ENCODE results near the gene TSKU. TPM values are rescaled to one million over a fixed set of nuclear protein-coding genes. Genes with fewer than 3 reads are reported as not detected.

Gene TSKU
- total RNA-seq, 4 donors from 2014 or later = 10.2 to 23.9 (median 15.8) TPM

DNA sequence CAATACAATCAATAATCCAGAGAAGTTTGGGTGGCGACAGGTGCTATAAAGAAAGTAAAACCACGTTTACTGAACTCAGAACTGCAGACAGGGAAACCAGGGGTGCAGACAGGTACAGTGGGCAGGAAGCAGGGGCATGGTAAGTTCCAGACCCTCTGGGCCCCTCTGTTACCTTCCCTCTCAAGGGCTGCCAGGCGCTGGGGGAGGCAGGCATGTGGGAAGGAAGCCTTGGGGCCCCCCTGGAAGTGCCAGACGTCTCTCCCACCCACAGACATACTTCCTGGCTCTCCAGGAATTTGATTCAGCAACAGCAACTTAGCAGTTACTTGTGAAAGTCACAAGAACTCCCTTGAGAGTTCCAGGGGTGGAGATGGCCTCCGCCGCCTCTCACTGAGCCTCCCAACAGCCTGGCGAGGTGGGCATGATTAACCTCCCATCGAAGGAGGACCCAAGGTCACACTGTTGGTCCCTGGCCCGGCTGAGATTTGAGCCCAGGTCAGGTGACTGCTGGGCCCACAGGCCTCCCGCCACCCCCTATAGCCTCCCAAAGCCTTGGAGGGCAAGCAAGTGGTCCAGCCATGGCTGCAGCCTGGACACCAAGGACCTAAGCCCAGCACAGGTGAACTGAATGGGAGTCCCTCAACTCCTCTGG is 14.1 kb upstream of the TSKU start:
- TF ChIP-seq, protein P1, sequence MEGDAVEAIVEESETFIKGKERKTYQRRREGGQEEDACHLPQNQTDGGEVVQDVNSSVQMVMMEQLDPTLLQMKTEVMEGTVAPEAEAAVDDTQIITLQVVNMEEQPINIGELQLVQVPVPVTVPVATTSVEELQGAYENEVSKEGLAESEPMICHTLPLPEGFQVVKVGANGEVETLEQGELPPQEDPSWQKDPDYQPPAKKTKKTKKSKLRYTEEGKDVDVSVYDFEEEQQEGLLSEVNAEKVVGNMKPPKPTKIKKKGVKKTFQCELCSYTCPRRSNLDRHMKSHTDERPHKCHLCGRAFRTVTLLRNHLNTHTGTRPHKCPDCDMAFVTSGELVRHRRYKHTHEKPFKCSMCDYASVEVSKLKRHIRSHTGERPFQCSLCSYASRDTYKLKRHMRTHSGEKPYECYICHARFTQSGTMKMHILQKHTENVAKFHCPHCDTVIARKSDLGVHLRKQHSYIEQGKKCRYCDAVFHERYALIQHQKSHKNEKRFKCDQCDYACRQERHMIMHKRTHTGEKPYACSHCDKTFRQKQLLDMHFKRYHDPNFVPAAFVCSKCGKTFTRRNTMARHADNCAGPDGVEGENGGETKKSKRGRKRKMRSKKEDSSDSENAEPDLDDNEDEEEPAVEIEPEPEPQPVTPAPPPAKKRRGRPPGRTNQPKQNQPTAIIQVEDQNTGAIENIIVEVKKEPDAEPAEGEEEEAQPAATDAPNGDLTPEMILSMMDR (IDR thresholded peaks at IDR 0.05 in 4 of 5, conservative IDR thresholded peaks at IDR 0.05 in 1 of 5) = no peak
- TF ChIP-seq POLR2A (IDR thresholded peaks at IDR 0.05) = no peak
- ATAC-seq (no peak), DNase-seq (no peak)
- intact Hi-C loops (cut with DNase I; ENCODE audit: low total_unique reads) (no loop called here), in situ Hi-C loops (cut with MboI; ENCODE audit: low sequenced_read_pairs in 4 of 4) (no loop called here)
- no peaks in the 10 kb centered on the region for H3K9me3 ChIP-seq
- no peaks in the 10 kb centered on the region for H3K36me3 ChIP-seq
- no peak overlapping the region for H3K4me3 ChIP-seq
- H3K27ac ChIP-seq = peak overlapping the region in 1 of 4 donors; percentile 11
- H3K27me3 ChIP-seq = no peaks in the 10 kb centered on the region
- H3K4me1 ChIP-seq = peaks cover 38 to 46% of the 10 kb centered on the region in 2 donors

DNA sequence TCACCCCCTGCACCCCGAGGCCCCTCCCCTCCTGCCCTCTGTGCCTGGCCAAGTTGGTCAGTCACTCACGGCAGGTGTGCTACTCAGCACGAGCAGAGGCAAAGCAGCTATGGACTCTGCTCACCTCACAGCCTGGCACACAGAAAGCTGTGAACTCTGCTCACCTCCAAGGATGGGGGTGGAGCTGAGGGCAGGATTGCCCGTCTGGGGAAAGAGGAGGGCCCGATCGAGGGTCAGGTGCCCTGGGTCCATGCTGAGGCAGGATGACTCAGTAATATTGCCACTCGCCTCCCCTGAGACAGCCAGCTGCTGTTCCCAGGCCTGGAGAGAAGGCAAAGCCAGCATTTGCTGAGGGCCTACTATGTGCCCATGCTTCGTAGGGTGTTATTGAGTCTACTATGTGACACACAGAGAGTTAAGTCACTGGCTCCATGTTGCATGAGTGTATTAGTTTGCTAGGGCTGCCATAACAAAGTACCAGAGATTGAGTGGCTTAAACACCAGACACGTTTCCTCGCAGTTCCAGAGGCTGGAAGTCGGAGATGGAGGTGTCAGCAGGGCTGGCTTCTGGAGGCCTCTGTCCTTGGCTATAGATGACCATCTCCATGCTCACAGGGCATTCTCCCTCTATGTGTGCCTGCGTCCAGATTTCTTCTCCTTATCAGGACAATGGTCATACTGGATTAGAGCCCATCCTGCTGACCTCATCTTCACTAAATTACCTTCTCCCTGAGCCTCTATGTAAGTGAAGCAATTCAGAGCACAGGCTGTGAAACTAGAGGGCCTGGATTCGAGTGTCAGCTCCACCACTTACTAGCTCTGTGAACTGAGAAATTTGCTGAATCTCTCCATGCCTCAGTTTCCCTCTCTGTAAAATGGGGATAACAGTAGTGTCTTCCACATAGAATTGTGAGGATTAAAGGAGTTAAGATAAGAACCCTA is 13.2 kb upstream of the TSKU start:
- TF ChIP-seq, protein P1 (IDR thresholded peaks at IDR 0.05 in 4 of 5, conservative IDR thresholded peaks at IDR 0.05 in 1 of 5) = no peak
- TF ChIP-seq POLR2A (IDR thresholded peaks at IDR 0.05) = no peak
- intact Hi-C loops (cut with DNase I; ENCODE audit: low total_unique reads) = loop anchor here (2.0 kb wide), 1 partner anchor 15 kb away; no protein-coding TSS in a partner anchor

GRCh38 chr11:76770642-76771445 is 12.3 kb upstream of the TSKU start:
- H3K9me3 ChIP-seq = no peaks in the 10 kb centered on the region
- TF ChIP-seq, protein P1 (IDR thresholded peaks at IDR 0.05 in 4 of 5, conservative IDR thresholded peaks at IDR 0.05 in 1 of 5) = no peak
- no peak for TF ChIP-seq POLR2A (IDR thresholded peaks at IDR 0.05)
- DNase-seq = peak; percentile 58 to 82
- peak; percentile 47 to 61 for ATAC-seq
- H3K27ac ChIP-seq = peak overlapping the region; percentile 27 to 77 (median 34)
- peaks cover 43 to 53% of the 10 kb centered on the region in 2 donors for H3K4me1 ChIP-seq
- no peaks in the 10 kb centered on the region for H3K36me3 ChIP-seq
- no peak overlapping the region for H3K4me3 ChIP-seq
- intact Hi-C loops (cut with DNase I; ENCODE audit: low total_unique reads) (loop anchor here (2.0 kb wide), 1 partner anchor 14 kb away; no protein-coding TSS in a partner anchor), in situ Hi-C loops (cut with MboI; ENCODE audit: low sequenced_read_pairs in 4 of 4) (no loop called here)
- H3K27me3 ChIP-seq = no peaks in the 10 kb centered on the region

More for the DNA sequence above, 13.2 kb upstream of the TSKU start:
- no peak for ATAC-seq
- Histone ChIP-seq H3K9me3 (no peaks in the 10 kb centered on the region), H3K27ac (peak overlapping the region; percentile 27 to 48 (median 34)), H3K4me3 (no peak overlapping the region), H3K27me3 (no peaks in the 10 kb centered on the region), H3K4me1 (peaks cover 43 to 53% of the 10 kb centered on the region in 2 donors), H3K36me3 (no peaks in the 10 kb centered on the region)
- in situ Hi-C loops (cut with MboI; ENCODE audit: low sequenced_read_pairs in 4 of 4) = no loop called here
- DNase-seq = no peak

GRCh38 chr11:76771446-76772099 is 11.6 kb upstream of the TSKU start:
- intact Hi-C loops (cut with DNase I; ENCODE audit: low total_unique reads) (loop anchor here (2.0 kb wide), 1 partner anchor 13 kb away; no protein-coding TSS in a partner anchor), in situ Hi-C loops (cut with MboI; ENCODE audit: low sequenced_read_pairs in 4 of 4) (no loop called here)
- DNase-seq (no peak), ATAC-seq (no peak)
- TF ChIP-seq POLR2A (IDR thresholded peaks at IDR 0.05) = no peak
- TF ChIP-seq, protein P1 (IDR thresholded peaks at IDR 0.05 in 4 of 5, conservative IDR thresholded peaks at IDR 0.05 in 1 of 5) = no peak
- Histone ChIP-seq H3K4me3 (no peak overlapping the region), H3K9me3 (peaks cover 0 to 3% (median 0%) of the 10 kb centered on the region in 3 donors), H3K36me3 (no peaks in the 10 kb centered on the region), H3K27me3 (no peaks in the 10 kb centered on the region), H3K4me1 (peaks cover 43 to 53% of the 10 kb centered on the region in 2 donors), H3K27ac (peak overlapping the region; percentile 27 to 77 (median 34))
